ENCODE measurements around the gene CYP8B1.

Gene CYP8B1

DNA sequence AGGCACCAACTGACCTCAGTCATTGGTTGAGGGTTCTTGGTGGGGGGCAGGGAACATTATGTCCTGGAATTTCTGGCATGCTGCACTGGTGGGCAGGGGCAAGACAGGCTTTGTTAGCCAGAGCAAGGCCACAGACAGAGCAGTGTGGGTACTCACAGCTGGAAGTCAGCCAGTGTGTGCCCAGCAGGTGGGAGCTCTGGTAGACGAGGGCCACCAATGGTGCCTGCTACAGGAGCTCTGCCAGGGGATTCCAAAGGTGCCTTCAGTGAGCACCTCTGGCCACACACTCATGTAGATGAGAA lies 31.3 kb downstream of the CYP8B1 start:
- TF ChIP-seq, protein P1, sequence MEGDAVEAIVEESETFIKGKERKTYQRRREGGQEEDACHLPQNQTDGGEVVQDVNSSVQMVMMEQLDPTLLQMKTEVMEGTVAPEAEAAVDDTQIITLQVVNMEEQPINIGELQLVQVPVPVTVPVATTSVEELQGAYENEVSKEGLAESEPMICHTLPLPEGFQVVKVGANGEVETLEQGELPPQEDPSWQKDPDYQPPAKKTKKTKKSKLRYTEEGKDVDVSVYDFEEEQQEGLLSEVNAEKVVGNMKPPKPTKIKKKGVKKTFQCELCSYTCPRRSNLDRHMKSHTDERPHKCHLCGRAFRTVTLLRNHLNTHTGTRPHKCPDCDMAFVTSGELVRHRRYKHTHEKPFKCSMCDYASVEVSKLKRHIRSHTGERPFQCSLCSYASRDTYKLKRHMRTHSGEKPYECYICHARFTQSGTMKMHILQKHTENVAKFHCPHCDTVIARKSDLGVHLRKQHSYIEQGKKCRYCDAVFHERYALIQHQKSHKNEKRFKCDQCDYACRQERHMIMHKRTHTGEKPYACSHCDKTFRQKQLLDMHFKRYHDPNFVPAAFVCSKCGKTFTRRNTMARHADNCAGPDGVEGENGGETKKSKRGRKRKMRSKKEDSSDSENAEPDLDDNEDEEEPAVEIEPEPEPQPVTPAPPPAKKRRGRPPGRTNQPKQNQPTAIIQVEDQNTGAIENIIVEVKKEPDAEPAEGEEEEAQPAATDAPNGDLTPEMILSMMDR (conservative IDR thresholded peaks at IDR 0.05; ENCODE audit: low read length), result no peak
- DNase-seq (ENCODE audit: low read depth), result no peak

DNA sequence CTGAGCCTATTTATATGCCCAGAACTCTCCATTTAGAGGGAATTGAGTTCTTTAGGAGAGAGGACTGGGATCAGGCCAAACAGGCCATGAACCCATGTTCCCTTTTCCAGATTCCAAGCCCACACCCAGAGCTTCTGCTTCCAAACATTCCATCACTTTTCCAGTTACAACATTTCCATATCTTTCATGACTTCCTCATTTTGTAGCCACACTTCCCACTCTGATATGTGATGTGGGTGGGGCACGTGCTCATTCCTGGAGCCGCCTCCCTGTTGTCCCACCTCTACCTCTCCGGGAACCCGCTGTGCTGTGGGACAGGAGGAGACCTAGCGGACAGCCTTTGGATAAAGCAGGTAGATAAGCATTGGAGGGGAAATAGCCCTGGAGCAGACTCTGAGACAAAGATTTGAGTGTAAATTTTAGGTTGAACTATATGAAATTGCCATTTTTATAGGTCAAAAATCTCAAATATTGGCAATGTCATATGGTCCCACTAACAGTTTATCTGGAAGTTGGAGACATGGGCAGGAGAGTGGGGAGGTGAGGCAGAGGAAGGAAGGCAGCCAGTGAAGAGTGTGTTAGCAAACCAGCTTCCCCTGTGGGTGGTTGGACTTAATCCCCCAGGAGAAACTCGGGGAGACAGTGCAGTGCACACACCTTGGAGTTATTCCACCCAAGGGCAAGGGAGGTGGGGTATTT lies 31.8 kb downstream of the CYP8B1 start:
- DNase-seq (ENCODE audit: low read depth), result no peak
- TF ChIP-seq, protein P1 (conservative IDR thresholded peaks at IDR 0.05; ENCODE audit: low read length), result no peak

More for the DNA sequence above, 31.3 kb downstream of the CYP8B1 start:
- H3K4me3 ChIP-seq (ENCODE audit: low read length), result no peak overlapping the region

GRCh38 chr3:42841332-42841731 lies 34.3 kb downstream of the CYP8B1 start:
- H3K4me3 ChIP-seq (ENCODE audit: low read length), result no peak overlapping the region
- no peak for DNase-seq (ENCODE audit: low read depth)
- TF ChIP-seq, protein P1 (conservative IDR thresholded peaks at IDR 0.05; ENCODE audit: low read length), result no peak

More for the DNA sequence above, 31.8 kb downstream of the CYP8B1 start:
- H3K4me3 ChIP-seq (ENCODE audit: low read length), result no peak overlapping the region

- DNase-seq (ENCODE audit: low read depth), result peak; percentile 66
- peak overlapping the region; percentile 43 for H3K4me3 ChIP-seq (ENCODE audit: low read length)
- TF ChIP-seq, protein P1 (conservative IDR thresholded peaks at IDR 0.05; ENCODE audit: low read length), result peak; percentile 88
Measured at GRCh38 chr3:42839616-42840015, 36.1 kb downstream of the CYP8B1 start.

DNA sequence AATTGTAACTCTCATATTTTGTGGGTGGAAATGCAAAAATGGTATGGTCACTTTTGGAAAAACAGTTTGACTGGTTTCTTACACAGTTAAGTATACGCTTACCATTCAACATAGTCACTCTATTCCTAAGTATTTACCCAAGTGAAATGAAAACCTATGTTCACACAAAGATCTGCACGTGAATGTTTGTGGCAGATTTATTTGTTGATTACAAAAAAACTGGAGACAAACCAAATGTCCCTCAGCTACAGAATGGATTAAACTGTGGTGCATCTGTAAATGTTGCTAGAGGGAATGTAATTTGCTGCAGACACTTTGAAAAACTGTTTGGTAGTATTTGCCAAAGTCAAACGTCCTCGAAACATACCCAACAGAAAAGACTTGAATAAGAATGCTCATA lies 37.1 kb downstream of the CYP8B1 start:
- DNase-seq (ENCODE audit: low read depth), result no peak
- no peak overlapping the region for H3K4me3 ChIP-seq (ENCODE audit: low read length)
- TF ChIP-seq, protein P1 (conservative IDR thresholded peaks at IDR 0.05; ENCODE audit: low read length), result no peak

GRCh38 chr3:42836150-42837123 lies 39.2 kb downstream of the CYP8B1 start:
- no peak overlapping the region for H3K4me3 ChIP-seq (ENCODE audit: low read length)
- TF ChIP-seq, protein P1 (conservative IDR thresholded peaks at IDR 0.05; ENCODE audit: low read length), result no peak

More at GRCh38 chr3:42836150-42837123, 39.2 kb downstream of the CYP8B1 start:
- DNase-seq (ENCODE audit: low read depth), result no peak

Measured in AG10803 (cell line).